GM18907 (cell line): ENCODE measurements around the gene WWOX.

Experiments used
- ATAC-seq: cut with Tn5 transposase; IDR thresholded peaks from one replicate; pipeline ENCODE4 v1.9.1; 2021; ENCODE audit warnings: mild to moderate bottlenecking, moderate library complexity; ENCODE audit not compliant: unreplicated experiment

The WWOX gene

DNA sequence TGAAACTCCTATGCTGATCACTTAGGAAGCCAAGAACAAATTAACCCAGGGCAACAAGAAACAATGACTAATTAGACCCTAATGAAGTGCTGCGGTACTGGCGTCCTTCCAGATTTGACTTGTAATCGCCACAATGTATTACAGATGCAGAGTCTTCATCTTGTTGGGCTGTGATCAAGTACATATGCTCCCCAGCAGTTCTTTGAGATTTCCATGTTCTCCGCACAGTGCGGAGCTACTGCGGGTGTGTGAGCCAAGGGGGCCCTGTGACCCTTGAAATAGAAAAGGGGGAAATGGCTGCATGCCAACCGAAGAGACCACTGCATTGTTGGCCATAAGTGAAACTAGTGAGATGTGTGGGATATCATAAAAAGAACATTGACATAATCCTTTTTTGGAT is 1031.2 kb downstream of the WWOX start:
- ATAC-seq, result no peak

DNA sequence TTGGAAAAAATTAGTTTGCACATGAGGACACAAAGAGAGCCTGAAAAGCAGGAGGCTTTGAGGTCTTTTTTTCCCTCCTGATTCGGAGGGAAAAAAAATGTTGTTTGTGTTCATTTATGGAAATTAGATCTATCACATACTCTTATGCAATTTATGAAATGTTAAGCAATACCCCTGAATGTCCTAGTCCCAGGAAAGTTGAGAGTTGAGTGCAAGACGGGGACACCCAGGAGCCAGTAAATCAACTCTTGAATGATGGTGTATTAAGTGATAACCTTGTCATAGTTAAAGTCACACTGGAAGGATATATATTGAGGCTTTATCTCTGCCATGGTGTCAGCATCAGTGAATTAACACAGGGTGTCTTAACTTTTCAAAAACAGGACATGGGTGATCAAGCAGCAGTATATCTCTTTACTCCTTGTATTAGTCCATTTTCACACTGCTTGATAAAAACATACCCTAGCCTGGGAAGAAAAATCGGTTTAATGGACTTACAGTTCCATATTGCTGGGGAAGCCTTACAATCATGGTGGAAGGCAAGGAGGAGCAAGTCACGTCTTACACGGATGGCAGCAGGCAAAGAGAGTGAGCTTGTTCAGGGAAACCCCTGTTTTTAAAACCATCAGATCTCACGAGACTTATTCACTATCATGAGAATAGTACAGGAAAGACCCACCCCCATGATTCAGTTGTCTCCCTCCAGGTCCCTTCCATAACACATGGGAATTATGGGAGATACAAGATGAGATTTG is 1032.0 kb downstream of the WWOX start:
- ATAC-seq, result no peak

DNA sequence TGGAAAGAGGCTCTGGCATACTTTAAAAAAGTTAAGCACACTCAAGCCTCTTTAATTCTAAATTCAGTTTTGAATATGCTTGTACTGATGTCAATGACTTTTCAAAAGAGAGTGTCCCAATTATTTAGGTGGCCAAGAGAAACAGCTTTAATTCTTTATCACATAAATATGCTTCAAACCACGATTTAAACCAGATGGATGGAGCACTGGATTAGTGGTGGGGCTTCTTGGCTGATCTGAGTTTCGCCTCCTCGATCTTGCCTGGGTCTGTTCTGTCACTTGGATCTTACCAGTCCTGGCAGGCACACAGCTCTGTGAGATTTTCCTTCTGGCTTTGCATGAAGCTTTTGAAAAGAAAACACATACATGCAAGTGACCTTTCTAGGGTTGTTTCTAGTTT is 1033.2 kb downstream of the WWOX start:
- ATAC-seq, result no peak

DNA sequence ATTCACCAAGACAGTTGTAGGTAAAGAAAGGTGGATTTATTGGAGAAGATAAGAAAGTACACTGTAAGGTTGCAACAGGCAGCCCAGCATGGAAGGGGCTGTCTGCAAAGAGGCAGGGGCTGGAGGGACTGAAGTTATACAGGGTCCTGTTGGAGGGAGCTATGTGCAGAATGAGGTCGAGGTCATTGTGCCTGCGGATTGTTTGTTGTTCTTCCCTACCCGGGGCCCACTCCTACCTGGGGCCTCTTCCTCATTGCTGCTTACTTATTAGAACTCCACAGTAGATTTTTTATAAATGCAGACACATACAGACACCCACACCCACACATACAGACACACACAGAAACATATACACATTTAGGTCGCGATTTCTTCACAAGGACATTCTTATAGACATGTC is 1034.8 kb downstream of the WWOX start:
- ATAC-seq, result no peak

DNA sequence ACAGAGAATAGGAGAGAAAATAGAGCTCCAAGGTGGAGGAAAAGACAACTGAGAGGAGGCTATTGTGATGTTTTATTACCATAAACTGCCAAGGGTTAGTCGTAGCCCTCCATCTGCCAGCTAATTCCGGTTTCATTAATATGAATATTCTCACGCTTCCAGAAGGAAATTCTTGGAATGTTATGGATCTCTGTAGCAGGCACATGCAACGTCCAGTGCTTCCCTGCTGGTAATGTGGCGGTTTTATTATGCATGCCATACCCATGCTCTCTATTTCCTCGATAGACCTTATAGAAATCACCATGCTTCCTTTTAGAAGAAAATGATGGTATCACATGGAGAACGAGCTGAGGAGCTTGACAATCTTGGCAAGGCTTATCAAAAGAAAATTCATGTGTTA is 1037.5 kb downstream of the WWOX start:
- ATAC-seq, result no peak

DNA sequence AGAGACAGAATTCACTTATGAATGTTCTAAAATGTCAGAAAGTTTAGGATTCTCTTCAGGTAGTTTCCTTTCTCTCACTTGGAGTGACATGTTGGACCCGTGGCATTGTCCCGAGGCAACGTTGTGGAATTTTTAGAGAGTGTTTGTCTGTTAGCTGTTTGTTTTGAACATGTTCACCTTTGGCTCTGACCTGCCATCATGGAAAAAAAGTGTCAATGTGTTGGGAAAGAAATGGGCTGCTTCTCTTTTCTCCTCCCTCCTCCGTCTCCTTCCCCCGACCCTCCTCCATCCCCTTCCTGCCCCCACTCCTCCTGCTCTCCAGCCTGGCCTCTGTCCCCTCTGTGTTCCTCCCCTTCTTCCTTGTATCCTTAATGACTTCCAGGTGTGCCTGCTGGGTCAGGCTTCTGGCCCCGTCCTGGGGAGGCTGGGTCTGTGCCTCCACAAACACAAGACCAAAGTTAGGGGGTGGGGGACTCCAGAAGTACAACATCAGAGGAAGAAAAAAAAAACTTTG is 1038.0 kb downstream of the WWOX start:
- no peak for ATAC-seq

DNA sequence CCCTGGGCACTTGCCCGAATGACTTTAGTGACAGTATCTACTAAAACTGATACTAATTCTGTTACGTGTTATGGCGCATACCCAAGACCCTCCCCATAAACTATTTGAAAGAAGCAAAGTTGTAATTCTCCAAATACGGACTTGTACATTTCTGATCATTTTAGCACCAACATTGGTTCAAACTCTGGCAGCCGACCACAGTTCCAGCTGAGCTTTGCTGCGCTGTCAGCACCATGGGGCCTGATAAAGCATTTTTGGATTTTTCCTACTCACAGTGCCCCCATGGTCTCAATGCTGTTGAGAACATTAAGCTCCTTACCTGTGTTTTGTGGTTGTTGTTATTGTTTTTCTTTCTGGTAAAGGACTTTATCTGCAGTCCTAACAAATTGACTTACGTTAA is 1040.3 kb downstream of the WWOX start:
- ATAC-seq, result no peak

DNA sequence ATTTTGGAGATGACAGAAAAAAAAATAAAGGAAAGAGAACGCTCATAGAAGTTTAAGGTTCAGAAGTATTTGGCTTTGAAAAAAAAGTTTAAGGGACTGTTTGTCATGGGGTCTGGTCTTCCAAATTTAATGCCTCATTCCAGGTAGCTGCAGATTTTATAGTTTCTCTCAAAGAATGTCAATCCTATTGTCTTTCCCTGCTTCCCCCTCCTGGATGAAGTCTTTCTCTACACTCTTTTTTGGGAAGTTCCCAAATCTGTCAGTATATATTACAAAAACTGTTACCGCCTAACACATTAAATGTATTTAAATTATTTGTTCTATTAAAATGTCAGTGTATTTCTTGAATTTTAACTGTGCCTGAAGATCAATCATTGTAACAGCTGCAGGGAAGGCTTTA is 1043.6 kb downstream of the WWOX start:
- no peak for ATAC-seq

DNA sequence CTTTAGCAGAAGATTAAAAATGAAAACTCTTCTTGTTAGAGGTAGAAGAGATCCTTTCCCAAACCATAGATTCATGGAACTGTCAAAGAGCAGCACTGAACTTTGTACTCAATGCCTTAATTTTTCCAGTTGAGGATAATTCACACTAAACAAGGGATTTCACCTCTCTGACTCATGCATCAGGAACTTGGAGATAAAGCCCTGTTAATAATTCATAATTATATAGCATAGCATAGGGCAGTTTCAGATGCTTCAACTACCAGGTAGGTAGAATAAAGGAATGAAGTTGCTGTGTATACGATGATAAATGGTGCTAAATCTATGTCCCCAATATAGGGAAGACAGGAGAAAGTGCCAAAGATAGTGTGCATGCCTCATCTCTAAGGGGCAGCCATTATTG is 1050.7 kb downstream of the WWOX start:
- ATAC-seq, result no peak

DNA sequence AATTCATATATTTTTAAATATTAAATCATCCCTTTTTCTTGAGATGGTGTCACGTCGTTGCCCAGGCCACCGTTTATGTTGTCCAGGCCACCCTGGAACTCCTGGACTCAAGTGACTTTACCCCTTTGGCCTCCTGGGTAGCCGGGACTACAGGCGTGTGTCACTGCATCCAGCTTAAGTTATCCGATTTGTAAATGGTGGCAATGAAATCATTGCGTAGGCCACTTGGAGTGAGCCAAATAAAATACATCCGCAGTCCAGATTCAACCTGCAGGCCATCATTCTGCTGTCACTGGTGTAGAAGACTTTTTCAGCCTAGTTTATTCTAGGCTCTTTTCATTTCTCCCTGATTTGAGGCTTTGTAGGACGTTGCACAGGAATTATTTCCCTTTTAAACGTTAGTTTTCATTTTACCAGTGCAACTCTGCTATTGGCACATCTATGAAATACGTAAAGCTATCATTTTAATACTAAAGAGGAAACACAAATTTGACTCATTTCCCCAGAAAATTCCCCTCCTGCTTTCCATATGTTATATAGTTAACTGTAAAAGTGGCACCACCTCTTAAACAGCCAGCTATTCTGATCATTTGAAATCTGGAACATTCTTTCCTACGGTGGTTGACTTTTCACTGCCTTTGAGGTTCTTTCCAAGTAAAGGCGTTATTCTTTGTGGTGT is 1051.3 kb downstream of the WWOX start:
- ATAC-seq, result no peak

DNA sequence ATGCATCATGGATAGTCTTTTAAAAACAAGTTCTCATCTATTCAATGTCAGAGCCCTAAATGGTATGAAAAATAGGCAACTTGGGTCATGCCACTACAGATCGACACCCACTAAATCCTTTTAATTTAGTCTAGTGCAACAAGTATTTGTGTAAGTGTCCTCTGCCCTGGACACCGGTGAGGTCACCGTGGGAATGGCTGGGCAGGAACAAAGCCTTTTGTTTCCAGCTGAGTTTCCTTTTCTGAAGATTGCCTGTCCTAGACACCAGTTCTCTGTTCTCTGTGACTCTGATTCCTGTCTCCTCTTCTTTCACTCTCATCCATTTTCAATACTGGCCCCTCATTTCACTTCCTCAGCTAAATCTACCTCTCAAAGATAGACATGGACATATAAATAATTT is 1054.6 kb downstream of the WWOX start:
- no peak for ATAC-seq

DNA sequence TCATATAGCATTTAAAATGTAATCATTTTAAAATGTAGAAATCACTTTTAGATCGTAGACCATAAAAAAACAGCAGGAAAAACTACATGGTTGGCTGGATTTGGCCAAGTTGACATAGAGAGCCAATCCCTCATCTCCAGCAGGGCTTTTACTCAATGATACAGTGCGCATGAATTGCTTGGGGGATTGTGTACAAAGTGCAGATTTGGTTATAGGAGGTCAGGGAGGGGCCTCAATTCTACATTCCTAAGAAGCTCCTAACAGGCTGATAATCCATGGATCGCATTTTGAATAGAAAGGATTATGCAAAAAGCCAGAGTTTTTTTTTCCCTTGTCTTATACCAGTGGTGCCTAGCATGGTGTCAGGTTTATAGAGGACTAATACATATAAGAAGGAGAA is 1056.0 kb downstream of the WWOX start:
- ATAC-seq, result no peak

DNA sequence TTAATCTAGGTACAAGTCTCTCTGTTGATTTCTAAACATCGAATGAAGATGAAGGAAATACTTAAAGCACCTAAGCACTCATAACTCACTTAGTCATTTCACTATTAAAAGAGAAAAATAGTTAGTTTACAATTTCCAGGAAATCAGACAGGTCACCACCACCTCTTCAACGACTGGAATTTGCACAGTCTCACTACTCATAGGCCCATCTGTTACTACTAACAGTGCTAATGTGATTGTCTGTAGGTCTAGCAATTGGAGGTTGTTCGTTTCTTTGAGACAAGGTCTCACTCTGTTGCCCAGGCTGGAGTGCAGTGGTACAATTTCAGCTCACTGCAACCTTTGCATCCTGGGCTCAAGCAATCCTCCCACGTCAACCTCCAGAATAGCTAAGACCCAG is 1056.5 kb downstream of the WWOX start:
- no peak for ATAC-seq

DNA sequence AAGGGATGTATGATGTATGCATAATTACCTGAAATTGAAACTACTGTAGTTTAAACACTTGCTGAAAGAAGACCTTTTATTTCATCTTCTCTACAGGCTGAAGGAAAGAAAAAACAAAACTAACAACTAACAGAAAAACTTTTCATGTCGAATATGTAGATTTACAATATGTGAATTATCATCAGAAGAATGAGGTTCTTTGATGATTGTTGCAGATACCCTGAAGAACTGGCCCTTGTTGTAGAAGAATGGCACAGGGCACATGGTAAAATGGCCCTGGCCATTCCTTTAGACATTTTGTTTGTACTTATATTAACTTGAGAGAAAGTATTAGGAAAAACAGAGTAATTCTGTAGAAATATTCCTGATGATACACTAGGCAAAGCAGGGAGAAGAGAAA is 1057.3 kb downstream of the WWOX start:
- ATAC-seq, result no peak

DNA sequence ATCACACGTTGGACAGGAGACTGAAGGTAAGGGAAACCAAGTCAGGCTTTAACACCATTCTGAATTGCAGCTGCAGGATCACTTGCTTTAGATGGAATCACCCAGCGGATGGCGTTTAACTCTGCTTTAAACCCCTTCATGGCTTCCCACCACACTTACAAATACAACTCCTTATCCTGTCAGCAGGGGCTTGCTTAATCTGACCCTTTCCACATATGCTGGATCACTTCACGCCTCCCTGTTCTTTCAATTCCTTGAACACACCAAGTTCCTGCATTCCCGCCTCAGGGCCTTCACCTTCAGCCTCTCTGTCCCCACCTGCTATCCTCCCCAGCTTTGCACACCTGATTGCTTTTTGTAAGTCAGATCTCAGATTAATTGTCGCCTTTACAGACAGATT is 1058.9 kb downstream of the WWOX start:
- no peak for ATAC-seq

DNA sequence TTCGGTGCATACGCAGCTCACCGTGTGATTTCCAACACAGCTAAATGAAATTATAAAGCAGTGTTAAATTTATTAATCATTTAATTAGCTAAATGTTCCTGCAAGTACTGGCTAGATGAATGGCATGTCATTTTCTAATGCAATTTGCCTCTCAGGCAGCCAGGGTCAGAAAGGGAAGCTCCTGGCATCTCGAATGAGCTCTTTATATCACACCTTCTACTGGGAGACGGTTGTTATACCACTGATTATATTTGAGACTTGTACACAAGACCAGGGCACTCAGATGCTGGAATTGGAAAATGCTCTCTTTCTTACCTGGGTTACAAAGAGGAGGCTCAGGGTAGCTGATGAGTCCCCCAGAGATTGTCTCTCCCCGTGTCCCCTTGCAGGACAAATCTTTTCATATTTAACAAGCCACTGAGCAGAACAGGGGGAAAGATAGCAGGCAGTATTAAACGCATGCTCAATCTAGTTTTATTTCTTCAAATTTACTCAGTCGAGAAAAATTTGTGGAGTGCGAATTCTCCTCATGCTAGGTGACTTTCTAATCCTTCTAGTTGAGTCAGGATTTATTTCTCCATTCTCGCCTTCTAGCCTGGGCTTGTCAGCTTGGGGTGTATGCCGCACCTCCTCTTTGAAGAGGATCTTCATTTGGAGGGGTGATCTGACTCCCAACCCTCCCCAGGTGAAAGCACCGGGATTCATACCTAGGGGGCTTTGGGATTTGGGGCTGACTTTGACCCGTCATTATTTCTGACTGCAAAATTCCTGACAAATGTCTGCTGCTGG is 1060.0 kb downstream of the WWOX start:
- ATAC-seq, result no peak

DNA sequence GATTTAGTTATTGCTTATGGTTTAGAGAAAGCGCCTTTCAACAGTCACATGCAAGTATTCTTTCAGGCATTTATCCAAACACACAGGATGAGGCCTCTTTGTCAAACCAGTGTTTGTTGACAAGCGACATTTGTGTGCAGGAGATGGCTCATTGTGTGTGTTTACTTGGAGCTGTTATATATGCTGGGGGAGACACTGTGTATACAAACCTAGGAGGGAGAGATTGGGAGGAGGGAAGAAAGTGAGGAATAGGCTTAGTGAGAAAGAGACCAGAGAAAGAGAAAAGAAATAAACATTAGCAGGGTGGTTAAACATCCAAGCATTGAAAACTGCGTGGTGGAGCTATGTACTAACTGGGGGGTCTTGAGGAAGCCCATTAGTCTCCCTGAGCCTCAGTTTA is 1063.5 kb downstream of the WWOX start:
- ATAC-seq, result no peak

DNA sequence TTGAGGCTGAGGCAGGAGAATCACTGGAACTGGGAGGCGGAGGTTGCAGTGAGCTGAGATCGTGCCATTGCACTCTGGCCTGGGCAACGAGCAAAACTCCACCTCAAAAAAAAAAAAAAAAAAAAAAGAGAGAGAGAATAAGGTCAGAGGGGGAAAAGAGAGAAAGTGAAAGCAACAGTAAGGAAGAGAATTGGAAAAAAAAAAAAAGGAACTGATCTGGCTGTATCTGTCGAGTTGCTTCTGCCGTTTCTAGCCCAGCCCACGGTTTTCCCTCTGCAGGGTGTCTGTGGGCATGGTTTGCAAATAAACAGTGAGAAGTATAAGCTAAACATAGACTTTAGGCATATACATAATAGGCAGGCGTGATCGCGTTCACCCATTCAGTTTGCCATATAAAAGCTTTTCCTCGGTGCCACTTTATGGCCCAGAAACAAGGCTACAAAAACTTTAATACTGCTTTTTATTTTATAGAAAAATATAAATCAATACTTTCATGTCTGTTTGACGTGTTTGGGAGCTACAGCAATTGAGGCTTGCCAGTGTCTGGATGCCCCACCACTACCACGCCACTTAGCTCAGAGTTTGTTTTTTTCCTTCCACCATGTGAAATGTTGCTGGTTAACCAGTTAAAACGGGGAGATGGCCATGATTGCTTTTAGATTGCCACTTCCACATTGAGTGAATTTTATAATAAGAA is 1064.4 kb downstream of the WWOX start:
- no peak for ATAC-seq

DNA sequence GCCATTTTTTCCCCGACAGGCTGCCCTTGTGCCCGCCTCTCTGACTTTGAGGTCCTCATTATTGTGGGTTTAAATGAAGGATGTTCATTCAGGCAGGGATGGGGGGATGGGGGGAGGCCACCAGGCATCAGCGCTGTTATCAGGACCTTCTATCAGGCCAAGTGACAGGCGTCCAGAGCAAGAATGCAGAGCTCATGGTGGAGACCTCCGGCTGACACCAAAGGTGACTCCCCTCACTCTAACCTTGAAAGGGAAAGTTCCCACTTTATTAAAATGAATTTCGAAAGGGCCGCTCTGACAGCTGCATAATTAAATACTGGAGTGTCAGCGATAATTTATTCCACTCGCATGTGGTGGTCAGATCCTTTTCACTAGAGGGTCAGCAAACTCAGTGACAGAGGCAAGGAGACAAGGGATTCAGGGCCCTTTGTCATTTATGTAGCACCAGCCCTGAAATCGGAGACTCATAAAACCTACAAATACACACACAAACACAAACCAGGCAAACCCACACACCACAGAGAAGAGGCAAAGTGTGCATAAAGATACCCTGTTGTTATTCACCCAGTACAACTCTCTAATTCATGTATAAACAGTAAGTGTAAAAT is 1065.0 kb downstream of the WWOX start:
- ATAC-seq, result no peak

DNA sequence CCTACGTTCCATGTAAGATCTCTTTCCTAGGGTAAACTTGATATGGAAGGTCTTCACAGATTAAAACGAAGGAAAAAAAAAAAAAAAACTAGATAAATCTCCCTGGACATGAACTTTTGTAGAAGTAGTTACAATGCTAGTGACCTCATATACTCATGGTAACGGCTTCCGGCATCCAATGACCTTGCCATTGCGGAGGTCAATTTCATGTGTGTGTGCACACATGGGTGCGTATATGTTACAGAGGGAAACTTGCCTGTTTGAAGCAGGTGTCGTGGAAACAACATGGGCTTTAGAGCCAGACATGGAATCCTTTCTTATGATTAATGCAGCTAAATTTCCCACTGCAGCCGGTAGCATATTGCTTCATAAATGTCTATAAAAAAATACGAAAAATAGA is 1065.6 kb downstream of the WWOX start:
- ATAC-seq, result no peak

DNA sequence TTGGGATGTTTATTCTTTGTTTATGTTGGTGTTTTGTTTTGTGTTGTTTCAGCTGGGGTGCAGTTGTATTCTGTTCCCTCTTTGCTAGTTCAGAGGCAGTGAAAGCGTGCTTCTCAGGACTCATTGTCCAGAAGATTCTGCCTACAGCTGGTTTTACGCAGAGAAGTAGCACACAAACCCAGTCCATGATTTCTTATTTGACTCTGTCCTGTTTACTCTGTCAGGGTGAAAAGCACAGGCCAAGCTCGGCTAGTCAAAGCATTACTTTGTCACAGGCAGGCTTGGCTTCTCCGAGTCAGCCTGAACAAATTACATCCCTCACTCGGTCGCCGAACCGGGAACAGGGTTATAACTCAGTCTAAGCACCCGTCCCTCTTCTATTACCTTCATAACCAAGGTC is 1066.1 kb downstream of the WWOX start:
- no peak for ATAC-seq
